Peyer's patch (tissue), 4 donors: ENCODE data around the gene PCP4. TPM values are rescaled to one million over a fixed set of nuclear protein-coding genes. Genes with fewer than 3 reads are reported as not detected.

Experiments used
- DNase-seq, 3 donors: peaks; one replicate each; pipeline ENCODE4 v3.0.0-alpha.2; 2017 to 2019
- H3K27ac ChIP-seq, 4 donors: fragments of 200-600 bp; sonication (generic); one replicate each; pipeline ENCODE4 v1.5.1; 2016 to 2019
- H3K27me3 ChIP-seq, 2 donors: fragments of 200-600 bp; sonication (generic); one replicate each; pipeline ENCODE4 v1.5.1; 2019
- H3K36me3 ChIP-seq, 3 donors: fragments of 200-600 bp; sonication (generic); one replicate each; pipeline ENCODE4 v1.5.1; 2016 to 2019
- H3K4me1 ChIP-seq, 4 donors: fragments of 200-600 bp; sonication (generic); one replicate each; pipeline ENCODE4 v1.5.1; 2016 to 2019
- H3K4me3 ChIP-seq, 4 donors: fragments of 200-600 bp; sonication (generic); 1 replicate in 3 of 4; 2 replicates in 1 of 4; pipeline ENCODE4 v1.5.1; 2016 to 2019; ENCODE audit warnings: mild to moderate bottlenecking in 1 of 4
- H3K9me3 ChIP-seq, 4 donors: fragments of 200-600 bp; sonication (generic); one replicate each; pipeline ENCODE4 v1.5.1; 2016 to 2019; ENCODE audit warnings: mild to moderate bottlenecking in 1 of 4
- POLR2A ChIP-seq, 2 donors: fragments of 450-650 bp; IDR thresholded peaks; one replicate each; pipeline ENCODE4 v1.5.1; 2017; ENCODE audit warnings: antibody characterized with exemption in 2 of 2, mild to moderate bottlenecking in 2 of 2, moderate library complexity in 2 of 2
- total RNA-seq, 4 donors: library from RNA; depleted of rRNA; stranded (reverse); fragments of >200 nt; gene quantifications; one replicate each; pipeline ENCODE4 v1.1.0, GENCODE V29; 2016
- TF ChIP-seq, protein P1 (sequence below), 6 experiments: fragments of 450-650 bp in 4 of 6; fragments of 200-600 bp in 2 of 6; sonication (generic) in 1 of 6; IDR thresholded peaks; one replicate each; pipeline ENCODE4 v1.5.1; 2017 to 2019; ENCODE audit warnings: antibody characterized with exemption in 6 of 6, mild to moderate bottlenecking in 3 of 6, moderate library complexity in 1 of 6

PCP4 gene
- total RNA-seq, 4 donors from 2014 or later: 7.1 TPM; not detected in 3

DNA sequence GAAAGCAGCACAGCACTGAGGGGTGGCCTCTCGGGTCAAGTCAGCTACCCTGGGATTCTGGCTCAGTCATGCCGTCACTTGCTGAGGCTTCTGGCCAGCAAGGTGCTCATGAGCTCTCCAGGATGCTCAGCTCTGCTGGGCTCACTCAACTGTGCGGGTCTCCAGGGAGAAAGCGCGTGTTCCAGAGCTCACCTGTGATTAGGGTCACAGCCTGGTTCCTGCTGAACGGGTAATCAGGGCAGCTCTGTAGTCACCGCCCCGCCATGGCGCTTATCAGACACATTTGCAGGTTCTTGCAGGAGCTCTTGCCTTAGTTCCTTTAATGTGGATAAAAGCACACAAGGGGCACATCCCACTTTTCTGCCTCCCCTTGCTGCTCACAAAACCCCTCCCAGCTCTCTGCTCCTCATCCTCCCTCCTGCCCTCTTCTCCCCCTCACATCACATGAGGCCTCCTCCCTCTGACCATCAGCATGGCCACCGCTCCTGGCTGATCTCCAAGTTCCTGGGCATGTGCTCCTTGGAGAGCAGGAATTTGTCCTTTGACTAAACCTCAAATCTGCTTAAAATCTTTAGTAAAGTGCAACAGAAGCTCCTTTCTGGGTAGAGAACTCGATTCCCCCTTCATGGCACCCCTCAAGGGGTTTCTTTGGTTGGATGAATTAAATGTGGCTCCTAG lies 2.0 kb downstream of the PCP4 start:
- H3K4me1 ChIP-seq: no peaks in the 10 kb centered on the region
- no peak for DNase-seq
- no peaks in the 10 kb centered on the region for H3K9me3 ChIP-seq
- no peak for TF ChIP-seq POLR2A (IDR thresholded peaks at IDR 0.05)
- TF ChIP-seq, protein P1, sequence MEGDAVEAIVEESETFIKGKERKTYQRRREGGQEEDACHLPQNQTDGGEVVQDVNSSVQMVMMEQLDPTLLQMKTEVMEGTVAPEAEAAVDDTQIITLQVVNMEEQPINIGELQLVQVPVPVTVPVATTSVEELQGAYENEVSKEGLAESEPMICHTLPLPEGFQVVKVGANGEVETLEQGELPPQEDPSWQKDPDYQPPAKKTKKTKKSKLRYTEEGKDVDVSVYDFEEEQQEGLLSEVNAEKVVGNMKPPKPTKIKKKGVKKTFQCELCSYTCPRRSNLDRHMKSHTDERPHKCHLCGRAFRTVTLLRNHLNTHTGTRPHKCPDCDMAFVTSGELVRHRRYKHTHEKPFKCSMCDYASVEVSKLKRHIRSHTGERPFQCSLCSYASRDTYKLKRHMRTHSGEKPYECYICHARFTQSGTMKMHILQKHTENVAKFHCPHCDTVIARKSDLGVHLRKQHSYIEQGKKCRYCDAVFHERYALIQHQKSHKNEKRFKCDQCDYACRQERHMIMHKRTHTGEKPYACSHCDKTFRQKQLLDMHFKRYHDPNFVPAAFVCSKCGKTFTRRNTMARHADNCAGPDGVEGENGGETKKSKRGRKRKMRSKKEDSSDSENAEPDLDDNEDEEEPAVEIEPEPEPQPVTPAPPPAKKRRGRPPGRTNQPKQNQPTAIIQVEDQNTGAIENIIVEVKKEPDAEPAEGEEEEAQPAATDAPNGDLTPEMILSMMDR (IDR thresholded peaks at IDR 0.05): no peak
- no peaks in the 10 kb centered on the region for H3K27me3 ChIP-seq
- H3K27ac ChIP-seq: no peak overlapping the region
- H3K36me3 ChIP-seq: no peaks in the 10 kb centered on the region
- no peak overlapping the region for H3K4me3 ChIP-seq

DNA sequence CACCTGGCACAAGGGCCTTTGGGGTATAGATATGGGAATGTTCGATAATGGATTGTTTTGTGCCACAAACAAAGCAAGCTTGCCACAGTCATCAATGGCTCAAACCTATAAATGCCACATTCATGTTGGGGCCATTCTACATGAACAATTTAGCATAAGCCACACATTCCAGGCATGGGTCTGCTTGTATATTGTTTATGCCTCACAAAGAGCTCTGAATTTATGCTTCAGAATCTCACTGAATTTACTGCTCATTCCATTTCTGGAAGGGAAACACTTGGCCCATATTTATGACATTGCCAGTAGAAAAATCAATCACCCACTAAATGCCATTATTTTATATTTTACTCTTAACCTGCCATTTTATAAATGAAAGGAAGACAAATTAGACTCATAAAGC lies 6.4 kb downstream of the PCP4 start:
- no peak for DNase-seq
- Histone ChIP-seq H3K4me3 (no peak overlapping the region), H3K27me3 (no peaks in the 10 kb centered on the region), H3K27ac (no peak overlapping the region), H3K9me3 (no peaks in the 10 kb centered on the region), H3K4me1 (no peaks in the 10 kb centered on the region), H3K36me3 (no peaks in the 10 kb centered on the region)
- TF ChIP-seq, protein P1 (IDR thresholded peaks at IDR 0.05): no peak
- no peak for TF ChIP-seq POLR2A (IDR thresholded peaks at IDR 0.05)

DNA sequence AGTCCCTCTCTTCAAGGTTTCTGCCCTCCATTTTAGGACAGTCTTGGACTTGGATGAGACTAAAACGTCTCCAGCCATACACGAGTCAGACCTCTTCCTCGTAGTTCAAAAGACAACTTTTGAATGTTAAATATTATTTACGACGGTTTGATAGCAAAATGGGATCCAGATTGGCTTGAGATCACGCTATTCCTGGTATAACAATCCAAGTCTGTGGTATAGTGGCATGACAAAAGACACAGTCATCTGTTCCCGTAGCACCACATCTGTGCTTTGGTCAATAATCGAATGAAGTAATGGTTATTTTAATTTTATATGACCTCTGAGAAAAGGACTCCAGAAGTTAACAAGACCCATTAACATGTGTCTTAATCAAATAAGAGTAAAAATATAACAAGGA lies 7.0 kb downstream of the PCP4 start:
- Histone ChIP-seq H3K27me3 (no peaks in the 10 kb centered on the region), H3K4me1 (no peaks in the 10 kb centered on the region), H3K4me3 (no peak overlapping the region), H3K36me3 (no peaks in the 10 kb centered on the region), H3K9me3 (no peaks in the 10 kb centered on the region), H3K27ac (no peak overlapping the region)
- TF ChIP-seq, protein P1 (IDR thresholded peaks at IDR 0.05): no peak
- TF ChIP-seq POLR2A (IDR thresholded peaks at IDR 0.05): no peak
- DNase-seq: no peak

DNA sequence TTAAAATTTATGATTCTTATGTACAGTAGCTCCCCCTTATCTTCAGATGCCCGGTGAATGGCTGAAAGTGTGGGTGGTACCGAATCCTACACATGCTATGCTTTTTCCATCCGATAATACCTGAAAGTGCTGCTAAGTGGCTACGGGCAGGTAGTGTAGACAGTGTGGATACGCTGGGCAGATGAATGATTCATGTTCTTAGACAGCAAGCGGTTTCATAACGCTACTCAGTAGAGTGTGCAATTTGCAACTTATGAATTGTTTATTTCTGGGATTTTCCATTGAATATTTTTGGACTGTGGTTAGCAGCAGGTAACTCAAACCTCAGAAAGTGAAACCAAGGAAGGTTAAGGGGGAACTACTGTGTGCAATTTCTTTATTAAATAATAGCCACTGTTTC lies 7.5 kb downstream of the PCP4 start:
- H3K4me1 ChIP-seq: no peaks in the 10 kb centered on the region
- H3K9me3 ChIP-seq: no peaks in the 10 kb centered on the region
- DNase-seq: no peak
- no peaks in the 10 kb centered on the region for H3K27me3 ChIP-seq
- TF ChIP-seq, protein P1 (IDR thresholded peaks at IDR 0.05): no peak
- TF ChIP-seq POLR2A (IDR thresholded peaks at IDR 0.05): no peak
- H3K4me3 ChIP-seq: no peak overlapping the region
- H3K27ac ChIP-seq: no peak overlapping the region
- no peaks in the 10 kb centered on the region for H3K36me3 ChIP-seq

DNA sequence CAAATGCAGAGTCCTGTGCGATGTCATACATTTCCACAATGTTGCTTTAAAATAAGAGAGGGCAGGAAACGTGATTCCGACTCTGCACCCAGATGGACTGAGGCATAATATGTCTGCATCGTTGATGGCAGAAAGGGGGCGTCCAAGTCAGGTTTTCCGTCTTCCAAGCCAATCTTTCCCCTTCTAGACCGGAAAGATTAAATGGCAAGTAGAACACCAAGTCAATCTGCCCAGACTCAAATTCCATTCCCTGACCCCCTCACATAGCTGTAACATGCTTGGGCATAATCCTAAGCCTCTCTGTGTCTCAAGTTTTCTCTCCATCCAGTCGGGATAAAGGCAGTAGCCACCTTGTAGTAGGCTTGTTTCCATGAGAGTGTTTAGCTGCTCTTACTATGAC lies 14.4 kb downstream of the PCP4 start:
- Histone ChIP-seq H3K27ac (no peak overlapping the region), H3K4me1 (no peaks in the 10 kb centered on the region), H3K36me3 (no peaks in the 10 kb centered on the region), H3K27me3 (no peaks in the 10 kb centered on the region), H3K9me3 (no peaks in the 10 kb centered on the region), H3K4me3 (no peak overlapping the region)
- no peak for DNase-seq
- no peak for TF ChIP-seq POLR2A (IDR thresholded peaks at IDR 0.05)
- TF ChIP-seq, protein P1 (IDR thresholded peaks at IDR 0.05): no peak
